Skeletal muscle tissue (tissue), 4 donors: ENCODE data around the gene CPHXL. TPM values are rescaled to one million over a fixed set of nuclear protein-coding genes. Genes with fewer than 3 reads are reported as not detected.

Experiments used
- H3K27ac ChIP-seq: one replicate; pipeline ENCODE4 v1.7.0; 2013; ENCODE audit warnings: mild to moderate bottlenecking, low read depth, low read length, inconsistent platforms
- H3K27me3 ChIP-seq, 3 donors: one replicate each; pipeline ENCODE4 v1.7.0; 2013; ENCODE audit warnings: low read length in 3 of 3; ENCODE audit not compliant: control insufficient read depth in 3 of 3, insufficient read depth in 3 of 3
- H3K36me3 ChIP-seq, 3 donors: one replicate each; pipeline ENCODE4 v1.7.0; 2013; ENCODE audit warnings: low read length in 3 of 3; ENCODE audit not compliant: control insufficient read depth in 3 of 3, insufficient read depth in 3 of 3
- H3K4me1 ChIP-seq, 3 donors: one replicate each; pipeline ENCODE4 v1.7.0; 2013; ENCODE audit warnings: low read length in 3 of 3, mild to moderate bottlenecking in 3 of 3; ENCODE audit not compliant: control insufficient read depth in 3 of 3, insufficient read depth in 3 of 3
- H3K4me3 ChIP-seq, 3 donors: one replicate each; pipeline ENCODE4 v1.7.0; 2013; ENCODE audit warnings: low read length in 3 of 3
- H3K9ac ChIP-seq, 3 donors: one replicate each; pipeline ENCODE4 v1.7.0; 2013; ENCODE audit warnings: low read length in 3 of 3, mild to moderate bottlenecking in 3 of 3, moderate library complexity in 2 of 3, low read depth in 1 of 3
- H3K9me3 ChIP-seq, 3 donors: one replicate each; pipeline ENCODE4 v1.7.0; 2013; ENCODE audit warnings: low read length in 3 of 3; ENCODE audit not compliant: control insufficient read depth in 3 of 3
- total RNA-seq: library from RNA; depleted of rRNA; stranded (reverse); fragments of >200 nt; gene quantifications from one replicate; pipeline ENCODE4 v1.2.3, GENCODE V29; 2014
- donor health status: Osteomylitis.

The CPHXL gene
- total RNA-seq, 1 donor from 2014 or later = not detected

- no peak overlapping the region for H3K27ac ChIP-seq
- H3K9ac ChIP-seq = no peak overlapping the region
- no peaks in the 10 kb centered on the region for H3K9me3 ChIP-seq
- no peaks in the 10 kb centered on the region for H3K4me1 ChIP-seq
- no peaks in the 10 kb centered on the region for H3K36me3 ChIP-seq
- no peaks in the 10 kb centered on the region for H3K27me3 ChIP-seq
- H3K4me3 ChIP-seq = no peak overlapping the region
These were observed 15.9 kb downstream of the CPHXL start for GRCh38 chr16:75710344-75710743.

GRCh38 chr16:75703306-75703705 is 23.0 kb downstream of the CPHXL start:
- H3K27me3 ChIP-seq = no peaks in the 10 kb centered on the region
- H3K27ac ChIP-seq = no peak overlapping the region
- H3K4me1 ChIP-seq = no peaks in the 10 kb centered on the region
- H3K36me3 ChIP-seq = no peaks in the 10 kb centered on the region
- no peaks in the 10 kb centered on the region for H3K9me3 ChIP-seq
- no peak overlapping the region for H3K4me3 ChIP-seq
- no peak overlapping the region for H3K9ac ChIP-seq

GRCh38 chr16:75702242-75702641 is 24.0 kb downstream of the CPHXL start:
- Histone ChIP-seq H3K4me1 (no peaks in the 10 kb centered on the region), H3K27me3 (no peaks in the 10 kb centered on the region), H3K36me3 (no peaks in the 10 kb centered on the region), H3K9ac (no peak overlapping the region), H3K4me3 (no peak overlapping the region), H3K27ac (no peak overlapping the region), H3K9me3 (no peaks in the 10 kb centered on the region)

- Histone ChIP-seq H3K27me3 (no peaks in the 10 kb centered on the region), H3K4me1 (no peaks in the 10 kb centered on the region), H3K4me3 (no peak within 1 kb of the TSS), H3K27ac (no peak within 1 kb of the TSS), H3K9me3 (no peaks in the 10 kb centered on the region), H3K9ac (no peak within 1 kb of the TSS), H3K36me3 (no peaks in the 10 kb centered on the region)
These were observed 24.9 kb downstream of the CPHXL start, which contains the start of gene DUXB for GRCh38 chr16:75701361-75701760. Gene DUXB, minus strand, starts transcription at chr16:75701461. Its CDS starts 43 bp downstream, at chr16:75701418.

- no peak overlapping the region for H3K4me3 ChIP-seq
These were observed 28.7 kb downstream of the CPHXL start for GRCh38 chr16:75697571-75697970.

GRCh38 chr16:75695708-75696107 is 30.6 kb downstream of the CPHXL start:
- Histone ChIP-seq H3K4me3 (no peak overlapping the region), H3K27ac (no peak overlapping the region), H3K4me1 (no peaks in the 10 kb centered on the region), H3K36me3 (no peaks in the 10 kb centered on the region), H3K9ac (no peak overlapping the region), H3K27me3 (no peaks in the 10 kb centered on the region), H3K9me3 (no peaks in the 10 kb centered on the region)

More at GRCh38 chr16:75697571-75697970, 28.7 kb downstream of the CPHXL start:
- H3K36me3 ChIP-seq = no peaks in the 10 kb centered on the region
- H3K27me3 ChIP-seq = no peaks in the 10 kb centered on the region
- H3K4me1 ChIP-seq = no peaks in the 10 kb centered on the region
- H3K9me3 ChIP-seq = no peaks in the 10 kb centered on the region
- H3K27ac ChIP-seq = no peak overlapping the region
- H3K9ac ChIP-seq = no peak overlapping the region

- H3K27me3 ChIP-seq = no peaks in the 10 kb centered on the region
- no peaks in the 10 kb centered on the region for H3K36me3 ChIP-seq
- H3K4me3 ChIP-seq = no peak overlapping the region
- no peak overlapping the region for H3K9ac ChIP-seq
- peaks cover 0 to 3% (median 0%) of the 10 kb centered on the region in 3 donors for H3K4me1 ChIP-seq
- no peaks in the 10 kb centered on the region for H3K9me3 ChIP-seq
- H3K27ac ChIP-seq = no peak overlapping the region
These were observed 38.9 kb downstream of the CPHXL start for GRCh38 chr16:75687361-75687760.

- Histone ChIP-seq H3K27ac (no peak overlapping the region), H3K4me1 (peaks cover 0 to under 1% (median 0%) of the 10 kb centered on the region in 3 donors), H3K9me3 (no peaks in the 10 kb centered on the region), H3K27me3 (no peaks in the 10 kb centered on the region), H3K36me3 (no peaks in the 10 kb centered on the region), H3K9ac (no peak overlapping the region), H3K4me3 (no peak overlapping the region)
These were observed 44.0 kb downstream of the CPHXL start for GRCh38 chr16:75682308-75682707.

GRCh38 chr16:75679366-75679765 is 46.9 kb downstream of the CPHXL start:
- Histone ChIP-seq H3K4me3 (no peak overlapping the region), H3K9me3 (no peaks in the 10 kb centered on the region), H3K27me3 (no peaks in the 10 kb centered on the region), H3K4me1 (no peaks in the 10 kb centered on the region), H3K9ac (no peak overlapping the region), H3K36me3 (no peaks in the 10 kb centered on the region), H3K27ac (no peak overlapping the region)

- no peak within 1 kb of the TSS for H3K9ac ChIP-seq
- H3K36me3 ChIP-seq = no peaks in the 10 kb centered on the region
- H3K4me3 ChIP-seq = no peak within 1 kb of the TSS
- no peaks in the 10 kb centered on the region for H3K27me3 ChIP-seq
- H3K27ac ChIP-seq = no peak within 1 kb of the TSS
- H3K4me1 ChIP-seq = no peaks in the 10 kb centered on the region
- H3K9me3 ChIP-seq = no peaks in the 10 kb centered on the region
These were observed 49.4 kb downstream of the CPHXL start, which contains the start of gene CPHXL2 for GRCh38 chr16:75676909-75677308. Gene CPHXL2, minus strand, starts transcription at chr16:75677009. Its CDS starts 10 bp downstream, at chr16:75676999.
